ENCODE data around the gene SMIM35. TPM values are rescaled to one million over a fixed set of nuclear protein-coding genes. Genes with fewer than 3 reads are reported as not detected.
A peak's percentile ranks its signal among the peaks of the same experiment; 100 is the strongest.

SMIM35 gene
- total RNA-seq, 4 donors from 2014 or later, result not detected

DNA sequence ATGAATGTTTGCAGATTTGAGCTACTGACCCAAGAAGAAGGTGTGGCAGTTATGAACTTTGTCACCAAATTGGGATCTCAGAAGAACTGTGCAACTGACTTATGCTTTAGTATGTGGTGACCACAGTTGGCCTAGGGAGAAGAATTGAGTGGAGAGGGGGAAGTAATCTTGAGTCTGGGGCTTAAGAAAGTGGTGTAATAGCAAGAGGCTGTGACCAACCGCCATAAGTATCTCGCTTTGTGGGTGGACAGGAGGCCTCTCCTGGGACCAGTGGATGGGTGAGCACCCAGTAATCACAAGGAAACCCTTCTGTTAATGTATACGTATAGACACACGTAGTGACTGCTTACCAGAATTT is 113.3 kb downstream of the SMIM35 start:
- Histone ChIP-seq H3K4me1 (no peaks in the 10 kb centered on the region), H3K4me3 (no peak overlapping the region), H3K9me3 (no peaks in the 10 kb centered on the region), H3K27me3 (peaks cover 7% of the 10 kb centered on the region), H3K27ac (no peak overlapping the region), H3K36me3 (no peaks in the 10 kb centered on the region)
- DNase-seq (ENCODE audit: low spot score in 2 of 2), result no peak
- 71% methylated on average over 4 of the region's 4 CpGs for WGBS
- TF ChIP-seq POLR2AphosphoS5 (IDR thresholded peaks at IDR 0.05) (no peak), POLR2A (IDR thresholded peaks at IDR 0.05) (no peak), EP300 (IDR thresholded peaks at IDR 0.05) (no peak)
- TF ChIP-seq, protein P1, sequence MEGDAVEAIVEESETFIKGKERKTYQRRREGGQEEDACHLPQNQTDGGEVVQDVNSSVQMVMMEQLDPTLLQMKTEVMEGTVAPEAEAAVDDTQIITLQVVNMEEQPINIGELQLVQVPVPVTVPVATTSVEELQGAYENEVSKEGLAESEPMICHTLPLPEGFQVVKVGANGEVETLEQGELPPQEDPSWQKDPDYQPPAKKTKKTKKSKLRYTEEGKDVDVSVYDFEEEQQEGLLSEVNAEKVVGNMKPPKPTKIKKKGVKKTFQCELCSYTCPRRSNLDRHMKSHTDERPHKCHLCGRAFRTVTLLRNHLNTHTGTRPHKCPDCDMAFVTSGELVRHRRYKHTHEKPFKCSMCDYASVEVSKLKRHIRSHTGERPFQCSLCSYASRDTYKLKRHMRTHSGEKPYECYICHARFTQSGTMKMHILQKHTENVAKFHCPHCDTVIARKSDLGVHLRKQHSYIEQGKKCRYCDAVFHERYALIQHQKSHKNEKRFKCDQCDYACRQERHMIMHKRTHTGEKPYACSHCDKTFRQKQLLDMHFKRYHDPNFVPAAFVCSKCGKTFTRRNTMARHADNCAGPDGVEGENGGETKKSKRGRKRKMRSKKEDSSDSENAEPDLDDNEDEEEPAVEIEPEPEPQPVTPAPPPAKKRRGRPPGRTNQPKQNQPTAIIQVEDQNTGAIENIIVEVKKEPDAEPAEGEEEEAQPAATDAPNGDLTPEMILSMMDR (IDR thresholded peaks at IDR 0.05), result no peak

DNA sequence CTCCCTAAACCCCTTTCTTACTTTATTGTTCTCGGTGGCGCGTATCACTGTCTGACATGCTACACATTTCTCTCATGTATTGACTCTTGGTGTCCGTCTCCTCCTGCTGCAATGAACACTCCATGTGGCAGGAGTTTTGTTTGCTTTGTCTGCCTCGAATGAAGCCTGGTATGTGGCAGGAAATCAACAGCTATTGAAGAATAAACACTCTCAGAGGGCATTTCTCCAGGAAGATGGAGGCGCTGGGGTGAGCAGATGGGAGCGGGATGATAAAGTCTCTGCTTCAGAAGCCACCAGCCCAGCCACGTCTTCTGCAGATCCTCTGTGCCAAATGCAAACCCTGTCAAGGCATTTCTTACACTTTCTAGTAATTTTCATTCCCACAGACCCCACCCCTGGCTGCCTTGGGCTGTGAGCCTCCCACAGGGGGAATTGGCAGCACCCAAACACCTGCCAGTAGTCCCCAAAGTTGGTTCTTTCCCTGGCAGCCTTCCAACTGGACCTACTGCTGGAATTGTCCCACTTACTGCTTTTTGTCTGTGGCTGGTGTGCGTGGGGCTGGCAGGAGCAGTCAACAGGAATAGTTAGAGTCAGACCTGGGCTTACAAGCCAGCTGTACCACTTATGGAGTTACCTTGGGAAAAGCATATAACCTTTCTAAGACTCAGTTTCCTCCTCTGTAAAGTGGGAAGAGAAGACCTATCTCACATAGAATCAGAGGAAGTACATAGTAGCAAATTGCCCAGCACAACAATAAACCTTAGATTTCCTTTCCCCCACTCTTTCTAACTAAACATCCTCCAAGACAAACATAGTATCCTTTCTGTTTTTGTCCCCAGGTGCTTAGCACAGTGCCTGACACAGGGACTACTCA is 113.9 kb downstream of the SMIM35 start:
- no peak for DNase-seq (ENCODE audit: low spot score in 2 of 2)
- no peaks in the 10 kb centered on the region for H3K9me3 ChIP-seq
- H3K4me3 ChIP-seq, result no peak overlapping the region
- H3K27ac ChIP-seq, result no peak overlapping the region
- peaks cover 7% of the 10 kb centered on the region for H3K27me3 ChIP-seq
- TF ChIP-seq EP300 (IDR thresholded peaks at IDR 0.05) (no peak), POLR2AphosphoS5 (IDR thresholded peaks at IDR 0.05) (no peak), POLR2A (IDR thresholded peaks at IDR 0.05) (no peak)
- TF ChIP-seq, protein P1 (IDR thresholded peaks at IDR 0.05), result no peak
- H3K4me1 ChIP-seq, result no peaks in the 10 kb centered on the region
- 52% methylated on average over 9 of the region's 9 CpGs for WGBS
- no peaks in the 10 kb centered on the region for H3K36me3 ChIP-seq

DNA sequence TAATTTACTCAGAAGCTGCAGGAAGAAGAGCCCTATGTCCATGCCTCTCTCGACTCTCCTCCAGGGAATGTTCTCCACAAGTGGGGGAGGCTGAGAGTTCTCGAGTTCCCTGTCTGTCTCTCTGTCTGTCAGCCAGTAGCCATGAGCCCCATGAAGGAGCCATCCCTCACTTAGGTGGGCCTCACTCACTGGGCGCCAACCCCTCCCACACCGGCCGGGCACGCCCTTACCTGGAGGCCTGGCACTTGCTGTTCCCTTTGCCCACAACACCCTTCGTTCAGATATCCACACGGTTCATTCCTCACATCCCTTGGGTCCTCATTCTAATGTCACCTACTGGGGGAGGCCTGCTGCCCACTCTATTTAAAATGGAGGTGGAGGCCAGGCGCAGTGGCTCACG is 114.7 kb downstream of the SMIM35 start:
- WGBS, result 71% methylated on average over 10 of the region's 10 CpGs
- no peaks in the 10 kb centered on the region for H3K9me3 ChIP-seq
- peak in 1 of 2 donors; percentile 71 for DNase-seq (ENCODE audit: low spot score in 2 of 2)
- H3K4me3 ChIP-seq, result no peak overlapping the region
- H3K27ac ChIP-seq, result no peak overlapping the region
- H3K36me3 ChIP-seq, result no peaks in the 10 kb centered on the region
- TF ChIP-seq EP300 (IDR thresholded peaks at IDR 0.05) (no peak), POLR2A (IDR thresholded peaks at IDR 0.05) (no peak)
- TF ChIP-seq, protein P1 (IDR thresholded peaks at IDR 0.05), result no peak
- H3K27me3 ChIP-seq, result peaks cover 7% of the 10 kb centered on the region
- H3K4me1 ChIP-seq, result no peaks in the 10 kb centered on the region

DNA sequence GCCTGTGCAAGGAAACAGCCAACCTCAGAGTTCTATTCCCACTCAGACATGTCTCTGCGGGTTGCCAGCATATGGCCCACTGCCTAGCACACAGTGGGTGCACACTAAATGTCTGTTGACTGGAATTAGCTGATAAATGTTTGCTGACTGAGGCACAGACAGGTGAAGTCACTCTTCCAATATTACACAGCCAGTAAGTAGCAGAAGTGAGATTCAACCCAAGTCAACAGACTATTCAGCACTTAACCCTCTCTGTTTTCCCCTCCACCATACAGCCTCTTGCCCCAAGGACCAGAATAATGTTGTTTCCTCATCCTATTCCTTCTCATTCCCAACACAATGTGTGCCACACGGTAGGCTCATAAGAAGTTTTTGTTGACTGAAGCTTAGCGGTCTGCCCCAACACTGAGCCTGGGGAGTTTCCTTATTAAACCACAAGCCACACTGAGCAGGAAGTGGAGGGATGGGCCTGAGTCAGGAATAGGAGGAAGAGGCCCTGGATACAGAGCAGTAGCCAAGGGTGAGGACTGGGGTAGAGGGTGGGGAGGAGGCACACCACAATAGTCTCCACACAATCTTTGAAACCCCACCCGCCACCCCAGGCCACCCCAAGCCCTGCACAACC is 116.3 kb downstream of the SMIM35 start:
- TF ChIP-seq POLR2A (IDR thresholded peaks at IDR 0.05) (no peak), EP300 (IDR thresholded peaks at IDR 0.05) (no peak), POLR2AphosphoS5 (IDR thresholded peaks at IDR 0.05) (no peak)
- TF ChIP-seq, protein P1 (IDR thresholded peaks at IDR 0.05), result no peak
- 88% methylated on average over 4 of the region's 4 CpGs for WGBS
- no peaks in the 10 kb centered on the region for H3K36me3 ChIP-seq
- no peaks in the 10 kb centered on the region for H3K9me3 ChIP-seq
- H3K27me3 ChIP-seq, result peaks cover 7% of the 10 kb centered on the region
- H3K4me3 ChIP-seq, result no peak overlapping the region
- H3K4me1 ChIP-seq, result no peaks in the 10 kb centered on the region
- no peak overlapping the region for H3K27ac ChIP-seq
- DNase-seq (ENCODE audit: low spot score in 2 of 2), result peak in 1 of 2 donors; percentile 56
